Measurements from ENCODE around the gene DNAJB8.

Gene DNAJB8

GRCh38 chr3:128483657-128484403, 17.1 kb upstream of the DNAJB8 start:
- DNase-seq (ENCODE audit: low read depth in 3 of 3, low spot score in 1 of 3): no peak

GRCh38 chr3:128482666-128483656, 16.3 kb upstream of the DNAJB8 start:
- no peak for DNase-seq (ENCODE audit: low read depth in 3 of 3, low spot score in 1 of 3)

- DNase-seq (ENCODE audit: low read depth in 3 of 3, low spot score in 1 of 3): no peak
Measured at GRCh38 chr3:128482175-128482574, 15.5 kb upstream of the DNAJB8 start.

- no peak for DNase-seq (ENCODE audit: low read depth in 3 of 3, low spot score in 1 of 3)
Measured at GRCh38 chr3:128481438-128481942, 14.8 kb upstream of the DNAJB8 start.

- no peak for DNase-seq (ENCODE audit: low read depth in 3 of 3, low spot score in 1 of 3)
Measured at GRCh38 chr3:128480717-128481437, 14.2 kb upstream of the DNAJB8 start.

- no peak for DNase-seq (ENCODE audit: low read depth in 3 of 3, low spot score in 1 of 3)
Measured at GRCh38 chr3:128480278-128480677, 13.6 kb upstream of the DNAJB8 start.

- no peak for DNase-seq (ENCODE audit: low read depth in 3 of 3, low spot score in 1 of 3)
Measured at GRCh38 chr3:128479558-128480086, 12.9 kb upstream of the DNAJB8 start.

- no peak for DNase-seq (ENCODE audit: low read depth in 3 of 3, low spot score in 1 of 3)
Measured at GRCh38 chr3:128478576-128479506, 12.2 kb upstream of the DNAJB8 start.

- no peak for DNase-seq (ENCODE audit: low read depth in 3 of 3, low spot score in 1 of 3)
Measured at GRCh38 chr3:128476659-128477058, 10.0 kb upstream of the DNAJB8 start.

- DNase-seq (ENCODE audit: low read depth in 3 of 3, low spot score in 1 of 3): no peak
Measured at GRCh38 chr3:128475355-128475754, 8.7 kb upstream of the DNAJB8 start.

- DNase-seq (ENCODE audit: low read depth in 3 of 3, low spot score in 1 of 3): no peak
Measured at GRCh38 chr3:128473737-128474136, 7.0 kb upstream of the DNAJB8 start.

- no peak for DNase-seq (ENCODE audit: low read depth in 3 of 3, low spot score in 1 of 3)
Measured at GRCh38 chr3:128473180-128473519, 6.5 kb upstream of the DNAJB8 start.

- no peak for DNase-seq (ENCODE audit: low read depth in 3 of 3, low spot score in 1 of 3)
Measured at GRCh38 chr3:128472449-128473179, 5.9 kb upstream of the DNAJB8 start.

- no peak for DNase-seq (ENCODE audit: low read depth in 3 of 3, low spot score in 1 of 3)
Measured at GRCh38 chr3:128471720-128472119, 5.0 kb upstream of the DNAJB8 start.

- DNase-seq (ENCODE audit: low read depth in 3 of 3, low spot score in 1 of 3): no peak
Measured at GRCh38 chr3:128471110-128471509, 4.4 kb upstream of the DNAJB8 start.

- no peak for DNase-seq (ENCODE audit: low read depth in 3 of 3, low spot score in 1 of 3)
Measured at GRCh38 chr3:128470134-128470899, 3.6 kb upstream of the DNAJB8 start.

- no peak for DNase-seq (ENCODE audit: low read depth in 3 of 3, low spot score in 1 of 3)
Measured at GRCh38 chr3:128469556-128469955, 2.9 kb upstream of the DNAJB8 start.

GRCh38 chr3:128468791-128469527, 2.3 kb upstream of the DNAJB8 start:
- no peak for DNase-seq (ENCODE audit: low read depth in 3 of 3, low spot score in 1 of 3)

All from stimulated activated CD4-positive, alpha-beta T cell treated with anti-CD3 and anti-CD28 coated beads, TNF-alpha, amount 100 ng/mL, for 1 hour (primary cell).